ENCODE data around the gene MEF2C. TPM values are rescaled to one million over a fixed set of nuclear protein-coding genes. Genes with fewer than 3 reads are reported as not detected.

Gene MEF2C
- total and polyA plus RNA-seq, 2 experiments from 2014 or later, result 3.2 to 3.4 TPM

DNA sequence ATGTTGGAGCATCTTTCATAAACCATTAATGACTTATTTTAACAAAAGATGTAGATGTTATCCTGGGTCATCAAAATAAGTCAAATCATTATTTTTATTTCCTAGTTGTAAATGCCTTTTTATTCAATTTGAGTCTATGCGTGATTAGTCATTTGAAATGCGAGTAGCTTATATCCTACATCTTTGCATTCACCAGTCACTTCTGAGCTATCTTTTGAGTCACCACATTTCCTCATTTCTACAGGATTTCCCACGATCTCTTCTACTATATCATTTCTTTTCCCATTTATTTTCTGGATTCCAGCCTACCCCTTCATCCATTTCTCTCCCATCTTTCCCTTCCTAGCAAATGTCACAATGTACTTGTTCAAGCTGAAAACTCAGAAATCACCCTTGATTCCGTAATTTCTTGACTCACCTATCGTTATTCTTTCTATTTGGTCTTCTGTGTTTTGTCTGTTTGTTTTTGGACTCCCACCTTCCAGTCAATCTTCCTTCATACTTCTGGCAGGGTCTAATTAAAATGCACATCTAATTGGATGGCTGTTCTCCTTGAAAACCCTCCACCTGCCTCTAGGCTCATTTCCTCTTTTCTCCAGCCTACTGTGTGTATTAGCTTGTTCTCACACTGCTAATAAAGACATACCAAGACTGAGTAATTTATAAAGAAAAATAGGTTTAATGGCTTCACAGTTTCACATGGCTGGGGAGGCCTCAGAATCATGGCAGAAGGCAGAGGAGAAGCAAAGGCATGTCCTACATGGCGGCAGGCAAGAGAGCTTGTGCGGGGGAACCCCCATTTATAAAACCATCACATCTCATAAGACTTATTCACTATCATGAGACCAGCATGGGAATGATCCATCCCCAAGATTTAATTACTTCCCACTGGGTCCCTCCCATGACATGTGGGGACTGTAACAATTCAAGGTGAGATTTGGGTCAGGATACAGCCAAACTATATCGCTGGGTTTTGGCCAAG lies 112.4 kb downstream of the MEF2C start:
- Histone ChIP-seq H3K79me2 (ENCODE audit: insufficient read depth) (no peaks in the 10 kb centered on the region), H3K27me3 (replicated peaks; ENCODE audit: insufficient read depth) (no peaks in the 10 kb centered on the region), H4K20me1 (ENCODE audit: insufficient read depth) (no peaks in the 10 kb centered on the region), H3F3A (ENCODE audit: insufficient read depth) (0 out of 2 replicates have a peak, but pooled peaks cover 5% of the 10 kb centered on the region), H3K4me2 (ENCODE audit: unreplicated experiment) (no peak overlapping the region), H3K4me1 (ENCODE audit: insufficient read depth) (peaks cover 12% of the 10 kb centered on the region; the same call in 1 of the 2 replicates), H3K9me2 (ENCODE audit: insufficient read depth) (no peaks in the 10 kb centered on the region), H3K27ac (no peak overlapping the region), H3K36me3 (ENCODE audit: low read depth) (no peaks in the 10 kb centered on the region), H2AFZ (no peak overlapping the region), H3K9me3 (ENCODE audit: low read depth) (no peaks in the 10 kb centered on the region), H3K4me3 (no peak overlapping the region), H3K9ac (no peak overlapping the region)
- WGBS, 2 experiments (ENCODE audit: low coverage in 1 of 2, low lambda C conversion rate in 2 of 2, missing lambda C conversion rate in 2 of 2), result 80 to 84% methylated on average over 8 of the region's 8 CpGs
- in situ Hi-C loops (cut with MboI), result no loop called here
- TF ChIP-seq EZH2 (IDR thresholded peaks at IDR 0.05; ENCODE audit: insufficient read depth, poor library complexity, severe bottlenecking) (no peak), EZH2phosphoT487 (IDR thresholded peaks at IDR 0.05; ENCODE audit: insufficient read depth, low read depth) (no peak)
- peak; percentile 46 for DNase-seq

DNA sequence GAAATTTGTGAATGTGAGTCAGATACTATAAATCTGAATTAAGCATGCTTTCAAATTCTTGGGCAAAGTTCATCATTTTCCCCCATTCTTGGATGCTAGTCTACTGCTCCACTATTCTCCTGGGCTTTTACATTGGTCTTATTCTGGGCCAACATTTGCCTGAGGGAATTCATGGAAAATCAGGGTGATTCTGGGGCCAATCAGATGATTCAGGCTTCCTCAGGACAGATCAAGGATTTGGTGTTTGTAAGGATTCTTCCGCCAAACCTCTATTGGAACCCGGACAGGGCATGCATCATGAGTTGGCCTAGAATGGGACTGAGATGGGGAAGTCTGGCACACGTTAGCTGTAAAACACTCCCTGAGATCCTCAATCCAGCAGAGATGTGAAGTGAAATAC lies 113.8 kb downstream of the MEF2C start:
- Histone ChIP-seq H3K4me2 (ENCODE audit: unreplicated experiment) (no peak overlapping the region), H2AFZ (no peak overlapping the region), H3K4me1 (ENCODE audit: insufficient read depth) (peaks cover 12% of the 10 kb centered on the region; the same call in 1 of the 2 replicates), H4K20me1 (ENCODE audit: insufficient read depth) (no peaks in the 10 kb centered on the region), H3K27ac (no peak overlapping the region), H3K4me3 (no peak overlapping the region), H3K9ac (no peak overlapping the region), H3F3A (ENCODE audit: insufficient read depth) (0 out of 2 replicates have a peak, but pooled peaks cover 5% of the 10 kb centered on the region), H3K79me2 (ENCODE audit: insufficient read depth) (no peaks in the 10 kb centered on the region), H3K9me2 (ENCODE audit: insufficient read depth) (no peaks in the 10 kb centered on the region), H3K27me3 (replicated peaks; ENCODE audit: insufficient read depth) (no peaks in the 10 kb centered on the region), H3K36me3 (ENCODE audit: low read depth) (no peaks in the 10 kb centered on the region), H3K9me3 (ENCODE audit: low read depth) (no peaks in the 10 kb centered on the region)
- in situ Hi-C loops (cut with MboI), result no loop called here
- TF ChIP-seq EZH2phosphoT487 (IDR thresholded peaks at IDR 0.05; ENCODE audit: insufficient read depth, low read depth) (no peak), EZH2 (IDR thresholded peaks at IDR 0.05; ENCODE audit: insufficient read depth, poor library complexity, severe bottlenecking) (no peak)
- peak; percentile 56 for DNase-seq
- WGBS, 2 experiments (ENCODE audit: low coverage in 1 of 2, low lambda C conversion rate in 2 of 2, missing lambda C conversion rate in 2 of 2), result 47 to 55% methylated on average over 3 of the region's 3 CpGs

DNA sequence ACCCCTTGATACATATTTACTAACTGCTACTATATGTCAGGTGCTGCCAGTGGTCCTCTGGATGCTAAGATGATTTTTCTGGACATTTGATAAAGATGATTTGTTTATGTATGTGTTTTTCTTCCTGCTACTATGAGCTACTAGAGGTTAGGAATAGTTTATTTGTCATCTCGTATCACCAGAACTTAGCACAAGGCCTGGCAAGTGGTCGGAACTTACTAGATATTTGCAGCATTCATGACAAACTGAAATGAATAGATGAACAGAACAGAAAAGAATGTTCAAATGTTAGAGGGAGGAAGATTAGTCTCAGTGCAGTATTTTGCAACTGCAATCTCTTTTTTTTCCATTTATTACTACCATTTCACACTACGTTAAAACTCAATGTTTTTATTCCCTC lies 114.6 kb downstream of the MEF2C start:
- no peaks in the 10 kb centered on the region for H3K9me2 ChIP-seq (ENCODE audit: insufficient read depth)
- 0 out of 2 replicates have a peak, but pooled peaks cover 5% of the 10 kb centered on the region for H3F3A ChIP-seq (ENCODE audit: insufficient read depth)
- in situ Hi-C loops (cut with MboI), result no loop called here
- no peaks in the 10 kb centered on the region for H3K36me3 ChIP-seq (ENCODE audit: low read depth)
- H2AFZ ChIP-seq, result no peak overlapping the region
- TF ChIP-seq EZH2phosphoT487 (IDR thresholded peaks at IDR 0.05; ENCODE audit: insufficient read depth, low read depth) (no peak), EZH2 (IDR thresholded peaks at IDR 0.05; ENCODE audit: insufficient read depth, poor library complexity, severe bottlenecking) (no peak)
- H3K4me1 ChIP-seq (ENCODE audit: insufficient read depth), result peaks cover 12% of the 10 kb centered on the region; the same call in 1 of the 2 replicates
- 94 to 98% methylated on average over 3 of the region's 3 CpGs for WGBS, 2 experiments (ENCODE audit: low coverage in 1 of 2, low lambda C conversion rate in 2 of 2, missing lambda C conversion rate in 2 of 2)
- H3K79me2 ChIP-seq (ENCODE audit: insufficient read depth), result no peaks in the 10 kb centered on the region
- no peak overlapping the region for H3K27ac ChIP-seq
- no peak for DNase-seq
- no peak overlapping the region for H3K4me3 ChIP-seq
- H4K20me1 ChIP-seq (ENCODE audit: insufficient read depth), result no peaks in the 10 kb centered on the region
- no peak overlapping the region for H3K9ac ChIP-seq
- H3K27me3 ChIP-seq (replicated peaks; ENCODE audit: insufficient read depth), result no peaks in the 10 kb centered on the region
- H3K4me2 ChIP-seq (ENCODE audit: unreplicated experiment), result no peak overlapping the region
- no peaks in the 10 kb centered on the region for H3K9me3 ChIP-seq (ENCODE audit: low read depth)

DNA sequence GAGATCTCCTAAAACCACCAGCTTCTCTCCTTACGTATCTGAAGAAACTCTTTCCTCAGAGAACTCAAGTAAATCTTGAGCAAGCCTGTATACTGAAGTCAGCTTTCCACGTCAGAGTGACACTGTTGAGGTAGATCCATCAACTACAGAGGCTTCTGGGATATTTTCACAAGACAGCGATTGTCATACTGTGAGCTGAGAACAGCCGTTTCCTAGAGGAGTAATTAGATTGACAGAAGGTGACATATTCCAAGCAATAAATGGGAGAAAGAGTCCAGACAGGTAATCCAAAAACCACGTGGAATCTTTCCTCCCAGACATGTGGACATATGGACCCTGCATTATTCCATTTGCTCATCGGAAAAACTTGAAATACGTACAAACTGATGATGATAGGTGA lies 117.2 kb downstream of the MEF2C start:
- H3K79me2 ChIP-seq (ENCODE audit: insufficient read depth), result no peaks in the 10 kb centered on the region
- H3K27ac ChIP-seq, result no peak overlapping the region
- no peaks in the 10 kb centered on the region for H3K27me3 ChIP-seq (replicated peaks; ENCODE audit: insufficient read depth)
- H3K4me1 ChIP-seq (ENCODE audit: insufficient read depth), result peaks cover 19% of the 10 kb centered on the region; the same call in 1 of the 2 replicates
- H3K4me2 ChIP-seq (ENCODE audit: unreplicated experiment), result no peak overlapping the region
- no peak for DNase-seq
- no peaks in the 10 kb centered on the region for H3K36me3 ChIP-seq (ENCODE audit: low read depth)
- H3K4me3 ChIP-seq, result no peak overlapping the region
- no peaks in the 10 kb centered on the region for H3K9me2 ChIP-seq (ENCODE audit: insufficient read depth)
- 0 out of 2 replicates have a peak, but pooled peaks cover 5% of the 10 kb centered on the region for H3F3A ChIP-seq (ENCODE audit: insufficient read depth)
- H3K9ac ChIP-seq, result no peak overlapping the region
- in situ Hi-C loops (cut with MboI), result no loop called here
- H2AFZ ChIP-seq, result no peak overlapping the region
- WGBS, 2 experiments (ENCODE audit: low coverage in 1 of 2, low lambda C conversion rate in 2 of 2, missing lambda C conversion rate in 2 of 2), result 87 to 90% methylated on average over 7 of the region's 7 CpGs
- no peaks in the 10 kb centered on the region for H3K9me3 ChIP-seq (ENCODE audit: low read depth)
- no peaks in the 10 kb centered on the region for H4K20me1 ChIP-seq (ENCODE audit: insufficient read depth)
- TF ChIP-seq EZH2 (IDR thresholded peaks at IDR 0.05; ENCODE audit: insufficient read depth, poor library complexity, severe bottlenecking) (no peak), EZH2phosphoT487 (IDR thresholded peaks at IDR 0.05; ENCODE audit: insufficient read depth, low read depth) (no peak)

Measured in GM23248 (cell line).